ENCODE data around the gene AKT1S1.

Gene AKT1S1

GRCh38 chr19:49907745-49908446 lies 30.7 kb upstream of the AKT1S1 start:
- no peak for DNase-seq

DNA sequence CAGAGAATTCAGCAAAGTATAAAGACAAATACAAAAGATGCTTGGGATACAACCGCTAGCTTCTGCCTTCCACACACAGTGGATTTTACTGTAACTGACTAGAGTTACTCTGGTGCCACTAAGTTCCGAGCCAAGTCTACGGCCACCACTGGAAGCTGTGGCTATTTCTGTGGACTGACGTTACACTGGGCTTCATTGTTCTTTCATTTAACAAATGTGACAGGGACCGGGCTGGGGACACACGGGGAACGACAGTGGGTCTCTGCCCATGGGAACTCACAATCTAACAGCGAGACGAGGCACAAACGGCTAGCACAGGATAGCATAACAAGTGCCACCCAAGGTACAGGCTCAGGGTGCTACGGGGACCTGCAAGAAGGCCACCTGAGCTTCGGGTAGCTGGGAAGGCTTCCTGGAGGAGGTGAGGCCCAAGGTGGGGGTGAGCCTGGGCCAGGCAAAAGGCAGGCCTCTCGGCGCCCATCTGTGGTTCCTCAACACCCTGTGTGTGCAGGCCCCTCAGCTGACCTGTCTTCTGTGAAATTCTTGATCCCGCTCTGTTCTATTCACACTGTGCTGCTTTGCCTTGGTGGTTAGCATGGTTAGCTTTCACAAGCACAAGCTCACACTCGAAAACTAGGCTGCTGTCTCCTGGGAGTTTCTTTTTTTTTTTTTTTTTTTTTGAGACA lies 29.9 kb upstream of the AKT1S1 start:
- no peak for DNase-seq

- DNase-seq: no peak
These were observed 27.0 kb upstream of the AKT1S1 start for GRCh38 chr19:49904136-49904535.

GRCh38 chr19:49896863-49897621 lies 19.9 kb upstream of the AKT1S1 start, which contains the start of gene IL4I1:
Gene IL4I1 (minus strand): TSS chr19:49896887. CDS start chr19:49896160, 727 bp downstream.
- no peak for DNase-seq

- DNase-seq: no peak
These were observed 18.6 kb upstream of the AKT1S1 start for GRCh38 chr19:49895566-49896297.

DNA sequence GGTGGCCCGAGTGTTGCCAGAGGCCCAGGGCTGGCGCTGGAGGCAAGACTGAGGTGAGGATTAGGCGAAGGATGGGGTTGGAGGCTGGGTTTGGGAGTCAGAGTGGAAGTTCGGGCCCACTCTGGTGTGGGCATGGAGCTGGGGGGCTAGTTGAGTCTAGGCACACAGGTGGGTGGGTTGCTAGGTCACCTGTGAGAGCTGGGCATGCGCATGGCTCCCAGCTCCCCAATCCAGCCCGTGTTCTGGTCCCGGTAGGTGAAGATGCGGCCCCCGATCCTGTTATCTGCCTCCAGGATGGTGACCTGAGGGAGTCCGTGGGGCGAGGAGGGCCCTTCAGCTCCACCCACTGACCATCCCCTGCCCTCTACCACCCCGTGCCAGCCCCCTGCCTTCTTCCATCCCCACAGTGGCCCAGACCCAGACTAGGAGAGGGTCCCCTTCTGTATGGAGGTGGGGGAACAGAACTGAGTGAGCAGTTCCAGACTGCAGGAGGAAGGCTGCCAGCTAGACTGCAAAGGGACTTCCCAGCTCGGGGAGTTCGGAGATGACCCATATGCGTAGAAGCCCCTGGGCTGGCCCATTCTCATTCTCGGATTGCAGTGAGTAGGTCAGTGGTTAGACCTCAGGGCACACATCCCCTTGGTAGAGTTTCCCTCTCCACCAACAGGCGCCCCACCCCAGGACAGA lies 17.9 kb upstream of the AKT1S1 start:
- no peak for DNase-seq

DNA sequence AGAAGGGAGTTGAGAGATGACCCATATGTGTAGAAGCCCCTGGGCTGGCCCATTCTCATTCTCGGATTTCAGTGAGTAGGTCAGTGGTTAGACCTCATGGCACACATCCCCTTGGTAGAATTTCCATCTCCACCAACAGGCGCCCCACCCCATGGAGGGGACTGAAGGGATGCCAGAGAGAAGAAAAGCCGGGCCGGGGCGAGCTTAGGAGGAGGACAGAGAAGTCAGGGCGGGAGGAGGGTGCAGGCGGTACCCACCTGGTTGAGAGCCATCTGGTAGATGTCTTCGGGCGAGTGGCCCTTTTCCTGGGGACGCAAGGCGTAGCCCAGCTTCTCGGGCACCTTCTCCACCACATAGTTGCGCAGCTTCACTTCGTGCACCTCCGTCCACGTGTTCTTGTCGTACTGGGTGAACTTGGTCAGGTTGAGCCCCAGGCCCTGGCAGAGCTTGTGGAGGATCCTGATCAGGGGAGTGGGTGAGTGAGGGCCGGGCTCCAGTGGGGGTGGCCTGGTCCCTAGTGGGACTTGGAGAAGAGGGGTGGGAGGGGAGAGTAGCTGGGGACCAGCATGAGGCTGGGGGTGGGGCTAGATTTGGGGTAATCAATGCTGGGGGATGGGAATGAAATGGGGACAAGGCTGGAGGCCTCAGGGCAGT lies 17.0 kb upstream of the AKT1S1 start:
- no peak for DNase-seq

DNA sequence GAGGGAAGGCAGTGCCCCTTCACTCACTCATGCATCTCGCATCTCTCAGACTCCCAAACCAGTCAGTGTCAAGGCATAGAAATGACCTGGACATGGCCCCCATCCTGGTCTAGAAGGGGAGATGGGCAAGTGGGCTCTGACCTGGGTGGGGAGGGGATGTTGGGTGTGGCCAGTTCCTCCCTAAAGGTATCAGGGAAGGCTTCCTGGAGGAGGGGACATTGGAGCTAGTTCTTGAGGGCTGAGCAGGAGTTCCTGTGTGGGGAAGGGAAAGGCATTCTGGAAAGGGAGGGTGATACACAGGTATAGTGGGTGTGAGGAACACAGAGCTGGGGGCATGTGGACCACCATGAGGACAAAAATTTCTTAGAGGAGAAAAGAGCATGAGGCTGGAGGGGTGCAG lies 15.6 kb upstream of the AKT1S1 start:
- DNase-seq: no peak

GRCh38 chr19:49891393-49891792 lies 14.2 kb upstream of the AKT1S1 start:
- DNase-seq: no peak

- no peak for DNase-seq
These were observed 13.5 kb upstream of the AKT1S1 start for GRCh38 chr19:49890349-49891311.

- DNase-seq: no peak
These were observed 12.7 kb upstream of the AKT1S1 start for GRCh38 chr19:49889687-49890348.

GRCh38 chr19:49889038-49889686 lies 12.0 kb upstream of the AKT1S1 start:
- DNase-seq: no peak

DNA sequence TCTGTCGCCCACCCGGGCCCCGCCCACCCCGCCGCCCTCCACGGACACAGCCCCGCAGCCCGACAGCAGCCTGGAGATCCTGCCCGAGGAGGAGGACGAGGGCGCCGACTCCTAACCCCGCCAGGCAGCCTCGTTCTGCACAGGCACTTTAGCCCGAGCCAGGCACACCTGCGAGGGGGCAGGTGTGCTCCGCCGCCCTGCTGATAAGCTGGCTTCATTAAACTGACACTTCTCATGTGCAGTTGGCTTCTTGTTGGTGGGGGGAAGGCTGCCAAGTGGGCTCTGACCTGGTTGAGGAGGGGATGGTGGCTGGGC lies 11.3 kb upstream of the AKT1S1 start:
- DNase-seq: no peak

GRCh38 chr19:49887665-49888509 lies 10.7 kb upstream of the AKT1S1 start:
- no peak for DNase-seq

DNA sequence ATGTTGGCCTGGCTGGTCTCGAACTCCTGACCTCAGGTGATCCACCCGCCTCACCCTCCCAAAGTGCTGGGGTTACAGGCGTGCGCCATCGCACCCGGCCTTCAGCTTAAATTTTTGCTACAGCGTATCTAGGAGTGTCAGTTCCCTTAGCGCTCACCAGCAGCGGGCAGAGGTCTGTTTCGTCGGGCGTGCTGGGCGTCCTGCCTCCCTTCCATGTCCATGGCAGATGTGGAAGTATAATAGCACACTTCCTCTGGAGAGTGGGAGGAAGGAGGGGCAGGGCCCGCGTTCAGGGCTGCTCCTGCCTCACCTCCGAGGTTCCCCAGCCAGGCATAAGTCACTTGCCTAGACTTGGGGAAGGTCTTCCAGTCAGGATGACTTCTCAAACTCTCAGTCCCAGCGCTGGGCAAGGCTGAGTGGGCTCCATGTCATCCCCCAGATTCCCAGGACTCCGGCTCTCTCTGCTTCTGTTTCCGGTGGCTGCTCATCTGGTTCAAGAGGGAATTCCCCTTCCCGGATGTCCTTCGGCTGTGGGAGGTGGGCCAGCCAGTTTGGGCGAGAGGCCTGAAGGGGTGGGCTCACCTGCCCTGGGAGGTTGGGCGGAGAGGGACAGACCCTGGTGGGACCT lies 10.0 kb upstream of the AKT1S1 start:
- DNase-seq: no peak

DNA sequence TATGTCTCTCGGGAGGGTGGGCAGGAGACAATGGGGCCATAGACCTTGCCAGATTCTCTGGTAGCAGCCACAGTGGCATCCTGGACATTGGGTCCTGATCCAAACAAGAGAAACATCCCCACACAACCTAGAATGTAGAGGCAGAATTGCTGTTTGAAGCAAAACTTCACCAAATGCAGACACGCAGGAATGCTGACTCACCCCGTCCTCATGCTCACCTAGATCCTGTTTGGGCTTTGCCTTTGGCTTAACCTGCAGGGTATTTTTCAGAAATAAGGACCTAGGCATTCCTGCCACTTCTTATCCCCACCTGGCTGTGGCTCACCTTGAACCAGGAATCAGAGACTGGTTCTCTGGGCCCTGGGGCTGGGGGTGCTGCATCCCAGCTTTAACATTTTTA lies 7.6 kb upstream of the AKT1S1 start:
- DNase-seq: no peak

DNA sequence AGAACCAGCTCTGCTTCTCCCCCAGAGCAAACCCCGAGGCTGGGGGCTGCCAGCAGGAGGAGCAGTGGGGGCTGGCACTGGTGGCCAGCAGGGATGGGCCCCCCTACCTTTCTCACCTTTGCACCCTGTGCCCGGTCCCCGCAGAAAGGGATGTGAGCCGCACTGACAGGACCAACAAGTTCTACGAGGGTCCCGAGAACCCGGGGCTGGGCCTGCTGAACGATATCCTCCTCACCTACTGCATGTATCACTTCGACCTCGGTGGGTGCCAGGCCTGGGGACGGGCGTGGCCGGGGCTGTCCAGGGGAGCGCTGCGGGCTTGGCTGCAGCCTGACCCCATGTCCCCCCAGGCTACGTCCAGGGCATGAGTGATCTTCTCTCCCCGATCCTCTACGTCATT lies 7.0 kb upstream of the AKT1S1 start:
- no peak for DNase-seq

DNA sequence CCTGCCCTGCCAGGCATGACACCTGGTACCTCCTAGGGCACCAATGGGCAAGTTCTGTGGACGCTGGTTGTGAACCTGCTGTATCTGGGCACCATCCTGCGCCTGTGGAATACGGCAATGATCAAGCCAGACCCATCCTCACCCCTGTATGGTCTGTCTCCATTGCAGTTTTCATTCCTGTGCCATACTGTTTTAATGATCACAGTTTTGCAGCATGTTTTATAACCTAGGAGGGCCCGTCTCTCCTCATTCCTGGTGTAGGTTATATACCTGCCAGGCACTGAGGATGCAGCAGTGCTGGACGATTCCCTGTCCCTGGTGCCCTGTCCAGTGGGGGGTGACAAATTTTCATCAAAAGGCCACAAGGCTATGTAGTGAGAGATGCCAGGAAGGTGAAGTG lies 5.9 kb upstream of the AKT1S1 start:
- no peak for DNase-seq

All from NCI-H774 (cell line).